ENCODE data around the gene PEX14. TPM values are rescaled to one million over a fixed set of nuclear protein-coding genes. Genes with fewer than 3 reads are reported as not detected.

The PEX14 gene
- total RNA-seq, 6 experiments from 2014 or later, result 10.5 to 26.5 (median 16.5) TPM

- no peak for DNase-seq
- Histone ChIP-seq H3K9me3 (no peaks in the 10 kb centered on the region), H3K36me3 (no peaks in the 10 kb centered on the region), H3K4me3 (no peak overlapping the region), H3K27me3 (no peaks in the 10 kb centered on the region), H3K27ac (no peak overlapping the region), H3K4me1 (no peaks in the 10 kb centered on the region)
- WGBS (ENCODE audit: insufficient coverage, low coverage, low lambda C conversion rate, missing lambda C conversion rate), result 82% methylated on average over 4 of the region's 12 CpGs
- TF ChIP-seq CTCF (IDR thresholded peaks at IDR 0.05), result no peak
- intact Hi-C loops (cut with DNase I), result no loop called here
- ATAC-seq, result peak; percentile 6 to 60 (median 38)
Measured at GRCh38 chr1:10652626-10653025, 177.9 kb downstream of the PEX14 start.

GRCh38 chr1:10653370-10654125 lies 178.8 kb downstream of the PEX14 start:
- DNase-seq, result no peak

GRCh38 chr1:10655002-10655401 lies 180.3 kb downstream of the PEX14 start:
- H3K27me3 ChIP-seq, result no peaks in the 10 kb centered on the region
- no peak for TF ChIP-seq POLR2A (IDR thresholded peaks at IDR 0.05)
- TF ChIP-seq CTCF (IDR thresholded peaks at IDR 0.05), result no peak
- intact Hi-C loops (cut with DNase I), result no loop called here
- no peaks in the 10 kb centered on the region for H3K36me3 ChIP-seq
- H3K27ac ChIP-seq, result no peak overlapping the region
- 90% methylated on average over 3 of the region's 10 CpGs for WGBS (ENCODE audit: insufficient coverage, low coverage, low lambda C conversion rate, missing lambda C conversion rate)
- no peaks in the 10 kb centered on the region for H3K9me3 ChIP-seq
- no peak for DNase-seq
- H3K4me1 ChIP-seq, result no peaks in the 10 kb centered on the region
- no peak overlapping the region for H3K4me3 ChIP-seq
- no peak for ATAC-seq

More at GRCh38 chr1:10653370-10654125, 178.8 kb downstream of the PEX14 start:
- ATAC-seq, result no peak
- no peaks in the 10 kb centered on the region for H3K9me3 ChIP-seq
- H3K4me1 ChIP-seq, result no peaks in the 10 kb centered on the region
- 94% methylated on average over 6 of the region's 41 CpGs for WGBS (ENCODE audit: insufficient coverage, low coverage, low lambda C conversion rate, missing lambda C conversion rate)
- intact Hi-C loops (cut with DNase I), result no loop called here
- TF ChIP-seq POLR2A (IDR thresholded peaks at IDR 0.05) (no peak), CTCF (IDR thresholded peaks at IDR 0.05) (no peak)
- H3K27me3 ChIP-seq, result no peaks in the 10 kb centered on the region
- H3K27ac ChIP-seq, result no peak overlapping the region
- H3K36me3 ChIP-seq, result no peaks in the 10 kb centered on the region
- H3K4me3 ChIP-seq, result no peak overlapping the region

- no peak for DNase-seq
- intact Hi-C loops (cut with DNase I), result no loop called here
- WGBS (ENCODE audit: insufficient coverage, low coverage, low lambda C conversion rate, missing lambda C conversion rate), result no CpG with 5 or more reads among the region's 15 CpGs
- Histone ChIP-seq H3K4me3 (no peak overlapping the region), H3K27ac (no peak overlapping the region), H3K27me3 (no peaks in the 10 kb centered on the region), H3K36me3 (no peaks in the 10 kb centered on the region), H3K4me1 (no peaks in the 10 kb centered on the region), H3K9me3 (no peaks in the 10 kb centered on the region)
- no peak for ATAC-seq
- TF ChIP-seq POLR2A (IDR thresholded peaks at IDR 0.05), result no peak
- TF ChIP-seq CTCF (IDR thresholded peaks at IDR 0.05), result no peak
Measured at GRCh38 chr1:10656431-10656830, 181.7 kb downstream of the PEX14 start.
